GM10847 (cell line): ENCODE data around the gene PHF21A.

Experiments
- POLR2A ChIP-seq: IDR thresholded peaks from 2 replicates; pipeline ENCODE4 v1.6.1; 2011; ENCODE audit not compliant: insufficient read length; ENCODE audit errors: extremely low read depth

PHF21A gene

DNA sequence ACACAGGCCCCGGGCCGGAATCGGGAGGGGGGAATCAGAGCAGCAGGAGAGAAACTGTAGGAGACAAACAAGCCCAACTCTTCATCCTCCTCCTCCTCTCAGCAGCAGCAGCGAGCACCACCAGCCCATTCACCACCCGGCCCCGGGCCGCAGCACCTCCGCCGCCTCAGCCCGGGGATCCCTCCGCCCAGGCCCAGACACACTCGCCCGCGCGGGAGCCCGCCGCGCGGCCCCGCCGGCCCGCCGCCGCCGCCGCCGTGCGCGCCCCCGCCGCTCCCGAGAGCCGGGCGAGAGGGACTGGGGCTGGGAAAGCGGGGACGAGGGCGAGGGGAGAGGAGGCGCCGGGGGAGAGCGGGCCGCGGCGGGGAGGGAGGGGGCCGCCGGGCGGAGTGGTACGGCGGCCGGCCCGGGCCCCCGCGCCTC is at the start of gene PHF21A:
TSS of gene PHF21A (minus strand) at position 154 of the 423 bp plus-strand sequence. CDS start 37,235 bp downstream, outside the sequence.
- peak; percentile 65 for TF ChIP-seq POLR2A

DNA sequence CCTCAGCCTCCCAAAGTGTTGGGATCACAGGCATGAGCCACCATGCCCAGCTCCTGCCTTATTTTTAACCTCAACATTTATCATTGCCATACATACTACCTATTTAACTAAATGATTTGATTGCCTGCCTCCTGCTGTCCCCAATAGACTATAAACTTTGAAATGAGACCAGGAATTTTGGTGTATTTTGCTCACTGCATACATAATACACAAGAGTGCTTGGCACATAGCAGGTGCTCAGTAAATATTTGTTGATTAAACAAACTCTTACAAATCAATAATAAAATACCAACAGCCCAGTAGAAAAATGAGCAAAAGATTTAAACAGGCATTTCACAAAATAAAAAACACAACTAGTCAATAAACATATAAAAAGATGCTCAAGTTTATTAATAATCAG is 49.5 kb upstream of the PHF21A start:
- TF ChIP-seq POLR2A: no peak

DNA sequence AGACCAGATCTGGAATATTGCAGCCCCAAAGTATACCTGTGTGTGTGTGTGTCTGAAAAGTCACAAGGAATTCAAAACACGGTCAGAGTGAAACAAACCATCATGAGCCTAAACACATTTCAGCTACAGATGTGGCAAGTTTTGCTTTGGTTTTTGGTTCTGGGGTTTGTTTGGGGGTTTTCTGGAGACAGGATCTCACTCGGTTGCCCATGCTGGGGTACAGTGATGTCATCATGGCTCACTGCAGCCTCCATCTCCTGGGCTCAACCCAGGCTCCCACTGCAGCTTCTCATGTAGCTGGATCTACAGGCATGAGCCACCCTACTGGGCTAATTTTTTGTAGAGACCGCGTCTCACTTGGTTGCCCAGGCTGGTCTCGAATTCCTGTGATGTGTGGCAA is 41.4 kb upstream of the PHF21A start:
- TF ChIP-seq POLR2A: no peak

DNA sequence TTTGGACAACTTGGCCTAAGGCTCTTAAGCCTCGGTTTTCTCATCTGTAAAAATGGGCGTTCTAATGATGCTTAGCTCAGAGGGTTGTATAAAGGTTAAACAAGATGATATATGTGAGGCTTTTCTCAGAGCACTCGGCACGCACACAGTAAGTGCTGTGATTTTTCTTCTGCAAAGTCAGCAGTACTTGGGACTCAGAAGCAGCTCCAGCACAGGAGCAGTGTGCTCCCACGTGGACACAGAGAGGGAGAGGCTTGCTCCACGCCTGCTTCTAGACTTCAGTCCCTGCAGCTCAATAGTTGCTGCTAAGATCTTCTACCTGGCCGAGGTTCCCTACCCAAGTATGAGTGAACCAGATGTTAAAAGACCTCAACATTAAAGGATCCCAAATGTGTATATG is 39.9 kb upstream of the PHF21A start:
- no peak for TF ChIP-seq POLR2A

DNA sequence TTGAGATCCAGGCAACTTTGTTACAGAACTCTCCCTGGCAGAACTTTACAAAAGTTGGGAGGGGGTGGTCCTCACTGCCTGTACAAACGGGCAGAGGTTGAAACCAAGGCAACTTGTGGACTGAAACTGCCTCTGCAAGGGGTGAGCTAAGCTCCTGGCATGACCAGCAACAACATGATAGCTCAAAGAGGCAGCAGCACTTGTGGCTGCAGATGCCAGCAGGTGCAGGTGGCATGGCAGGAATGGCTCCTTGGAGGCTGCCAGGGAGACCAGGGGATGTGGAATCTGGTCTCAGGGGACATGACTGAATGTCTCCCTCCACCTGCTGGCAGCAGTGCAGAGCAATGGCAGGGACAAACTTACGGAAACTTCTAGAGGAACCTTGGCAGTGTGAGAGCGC is 38.8 kb upstream of the PHF21A start:
- no peak for TF ChIP-seq POLR2A

DNA sequence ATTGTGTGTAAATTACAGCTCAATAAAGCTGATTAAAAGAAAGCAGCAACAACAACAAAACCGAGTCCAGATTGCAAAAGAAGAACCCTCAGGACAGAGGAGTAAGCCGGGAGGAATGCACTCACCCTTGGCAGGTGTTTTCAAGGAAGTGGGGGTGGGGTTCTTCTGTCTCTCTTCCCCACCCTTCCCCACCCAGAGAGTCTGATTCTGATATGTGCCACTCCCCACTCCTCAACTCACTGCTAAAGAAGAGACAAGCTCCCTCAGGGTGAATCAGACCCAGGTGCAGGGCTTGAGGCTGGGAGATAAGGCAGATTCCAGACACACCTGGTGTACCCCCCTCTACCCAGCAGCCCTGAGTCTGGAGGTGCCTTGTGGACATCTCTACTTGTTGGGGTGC is 38.4 kb upstream of the PHF21A start:
- no peak for TF ChIP-seq POLR2A

DNA sequence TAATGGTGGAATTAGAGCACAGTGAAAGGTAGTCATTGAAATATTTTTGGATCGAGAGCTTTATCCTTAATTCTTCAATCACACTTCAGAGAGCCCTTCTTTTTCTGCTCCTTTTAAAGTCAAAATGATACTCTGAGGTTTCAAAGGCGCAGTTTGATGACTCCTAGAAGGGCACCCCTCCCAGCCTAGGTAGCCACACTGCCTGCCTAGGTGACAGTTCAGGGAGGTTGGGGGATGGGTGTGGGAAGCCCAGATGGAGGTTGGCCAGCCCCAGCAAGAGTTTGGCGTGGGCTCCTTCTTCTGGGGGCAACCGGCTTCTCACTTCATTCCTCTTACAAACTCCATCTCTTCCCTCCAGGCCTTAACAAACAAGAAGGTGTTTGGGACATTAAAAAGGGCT is 28.6 kb upstream of the PHF21A start:
- TF ChIP-seq POLR2A: no peak

DNA sequence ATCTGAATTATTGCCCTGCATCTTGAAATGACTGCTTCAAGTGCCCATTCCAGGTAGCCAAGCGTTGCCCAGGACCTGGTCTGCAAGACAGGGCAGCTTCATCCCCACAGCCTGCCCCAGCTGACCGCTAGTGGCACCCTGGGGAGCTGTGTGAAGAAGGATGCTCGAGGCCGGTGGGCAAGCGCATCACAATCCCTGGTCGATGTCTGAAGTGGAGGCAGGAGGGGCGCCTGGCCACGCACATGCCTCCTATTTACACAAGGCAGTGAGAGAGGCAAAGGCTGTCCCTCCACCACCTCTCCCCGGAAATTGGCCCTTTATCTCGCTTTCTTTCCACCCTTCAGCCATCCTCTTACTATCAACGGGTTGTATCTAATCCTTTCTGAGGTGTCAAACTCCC is 28.1 kb upstream of the PHF21A start:
- TF ChIP-seq POLR2A: no peak

DNA sequence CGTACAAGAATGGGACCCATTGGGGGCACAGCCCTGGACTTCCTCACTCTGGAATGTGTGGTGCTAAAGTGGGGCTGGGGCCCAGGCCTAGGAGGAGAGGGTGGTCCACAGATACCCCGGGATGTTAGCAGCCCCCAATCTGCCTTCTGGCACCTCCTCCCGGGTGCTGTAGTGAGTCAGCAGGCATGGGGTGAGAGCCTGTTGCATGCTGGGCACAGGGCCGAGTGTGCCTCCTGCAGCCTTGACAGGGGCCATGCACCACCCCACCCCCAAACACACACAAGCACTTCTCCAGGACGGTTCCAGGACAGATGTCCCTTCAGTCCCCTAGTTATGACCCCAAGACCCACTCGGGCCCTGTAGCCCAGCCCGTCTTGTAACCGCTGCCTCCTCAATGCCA is 23.5 kb upstream of the PHF21A start:
- no peak for TF ChIP-seq POLR2A

DNA sequence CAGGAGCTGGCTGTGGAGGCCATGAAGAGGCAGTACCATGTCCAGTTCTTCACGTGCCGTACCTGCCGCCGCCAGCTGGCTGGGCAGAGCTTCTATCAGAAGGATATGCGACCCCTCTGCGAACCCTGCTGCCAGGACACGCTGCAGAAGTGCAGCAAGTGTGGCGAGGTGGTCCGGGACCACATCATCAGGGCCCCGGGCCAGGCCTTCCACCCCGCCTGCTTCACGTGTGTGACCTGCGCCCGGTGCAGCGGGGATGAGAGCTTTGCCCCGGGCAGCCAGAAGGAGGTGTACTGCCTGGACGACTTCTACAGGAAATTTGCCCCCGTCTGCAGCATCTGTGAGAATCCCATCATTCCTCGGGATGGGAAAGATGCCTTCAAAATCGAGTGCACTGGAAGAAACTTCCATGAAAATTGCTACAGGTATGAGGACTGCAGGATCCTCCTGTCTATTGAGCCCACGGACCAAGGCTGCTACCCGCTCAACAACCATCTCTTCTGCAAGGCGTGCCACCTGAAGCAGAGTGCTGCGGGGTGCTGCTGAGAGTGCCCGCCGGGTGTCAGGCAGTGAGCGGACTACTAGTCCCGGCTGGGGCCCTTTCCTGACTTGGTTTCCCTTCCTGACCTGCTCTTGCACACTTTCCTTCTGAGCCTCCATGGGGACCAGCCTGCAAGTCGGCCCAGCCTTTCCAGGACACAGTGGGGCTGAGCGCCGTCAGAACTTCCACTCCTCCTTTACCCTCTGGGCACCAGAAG is 22.0 kb upstream of the PHF21A start:
- no peak for TF ChIP-seq POLR2A

DNA sequence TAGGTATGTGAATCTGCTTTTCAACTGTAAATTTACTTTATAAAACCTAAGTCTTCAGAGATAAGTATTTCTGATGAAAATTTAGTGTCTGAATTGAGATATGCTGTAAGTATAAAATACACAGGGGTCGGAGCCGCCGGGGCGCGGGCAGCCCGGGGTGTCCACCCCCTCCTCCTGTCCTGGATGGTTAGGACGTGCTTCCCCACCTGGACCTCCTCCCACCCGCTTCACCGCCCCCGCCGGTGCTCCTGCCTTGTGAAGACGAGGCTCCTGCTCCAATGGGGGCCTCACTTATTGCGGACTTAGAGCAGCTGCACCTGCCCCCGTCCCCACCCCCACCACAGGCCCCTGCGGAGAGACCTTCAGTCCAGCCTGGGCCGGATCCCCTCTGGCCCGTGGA is 21.3 kb upstream of the PHF21A start:
- no peak for TF ChIP-seq POLR2A

DNA sequence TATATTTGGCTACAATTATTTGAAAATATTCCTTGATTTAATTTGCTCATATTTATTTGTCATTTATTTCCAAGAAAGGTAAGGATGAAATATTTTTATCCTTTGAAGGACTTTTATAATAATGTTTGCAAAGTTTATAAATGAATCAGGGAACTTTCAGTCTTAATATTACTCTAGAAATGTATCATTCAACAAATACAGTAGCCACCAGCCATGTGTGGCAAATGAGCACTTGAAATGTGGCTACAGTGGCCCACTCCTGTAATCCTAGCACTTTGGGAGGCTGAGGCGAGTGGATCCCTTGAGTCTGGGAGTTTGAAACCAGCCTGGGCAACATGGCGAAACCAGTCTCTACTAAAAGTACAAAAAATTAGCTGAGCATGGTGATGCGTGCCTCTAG is 20.3 kb upstream of the PHF21A start:
- TF ChIP-seq POLR2A: no peak

DNA sequence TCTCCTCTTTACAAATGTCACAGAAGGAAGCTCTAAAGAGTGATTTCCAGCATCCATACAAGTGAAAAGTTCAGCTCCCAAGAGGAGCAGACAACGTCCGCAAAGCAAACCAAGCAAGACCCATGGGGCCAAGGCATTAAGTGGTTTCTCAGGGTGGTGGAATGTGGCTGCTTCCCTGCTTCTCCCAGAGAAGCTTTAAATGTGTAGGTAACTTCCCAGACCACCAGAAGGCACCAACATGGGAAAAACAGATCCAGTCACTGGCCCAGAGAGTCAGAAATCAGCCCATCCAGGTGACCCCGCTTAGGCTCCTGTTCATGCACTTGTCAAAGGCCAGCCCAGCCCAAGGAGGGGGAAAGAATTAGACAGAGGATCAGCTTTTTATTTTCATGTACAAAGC is 13.3 kb upstream of the PHF21A start:
- no peak for TF ChIP-seq POLR2A

DNA sequence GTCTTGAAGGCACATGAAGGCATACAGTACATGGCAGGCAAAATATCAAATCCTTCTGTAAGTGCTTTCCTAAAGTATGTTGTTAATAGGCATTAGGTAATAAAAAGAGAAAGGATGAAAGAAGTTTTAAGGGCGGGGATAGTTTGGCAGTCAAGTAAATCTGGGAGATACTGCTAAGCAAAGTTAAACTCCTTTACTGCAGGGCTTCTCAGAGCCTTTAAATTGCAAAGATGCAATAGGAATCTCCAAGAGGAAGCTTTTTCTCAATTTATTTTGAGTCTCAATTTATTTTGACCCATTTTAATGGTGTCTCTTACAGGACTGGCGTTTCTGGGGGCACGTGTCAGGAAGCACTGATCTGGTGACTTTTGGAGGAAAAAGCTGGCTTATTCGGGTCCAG is 12.8 kb upstream of the PHF21A start:
- no peak for TF ChIP-seq POLR2A

DNA sequence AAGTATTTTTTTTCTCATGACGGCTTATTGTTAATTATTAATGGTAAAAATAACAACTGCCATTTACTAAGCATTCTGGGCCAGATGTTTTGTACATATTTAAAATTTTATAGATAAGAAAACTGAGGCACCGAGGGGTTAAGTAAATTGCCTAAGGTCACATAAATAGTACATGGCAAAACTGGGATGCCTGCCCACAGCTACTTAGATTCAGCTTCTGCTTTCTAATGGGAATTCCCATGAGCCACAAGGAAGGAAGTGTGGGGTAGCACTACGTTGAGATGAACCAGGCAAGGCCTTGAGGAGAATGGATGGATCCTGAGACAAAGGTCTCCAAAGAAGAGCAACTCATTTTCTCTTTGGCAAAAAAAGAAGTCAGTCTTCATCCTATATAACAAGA is 11.9 kb upstream of the PHF21A start:
- TF ChIP-seq POLR2A: no peak

DNA sequence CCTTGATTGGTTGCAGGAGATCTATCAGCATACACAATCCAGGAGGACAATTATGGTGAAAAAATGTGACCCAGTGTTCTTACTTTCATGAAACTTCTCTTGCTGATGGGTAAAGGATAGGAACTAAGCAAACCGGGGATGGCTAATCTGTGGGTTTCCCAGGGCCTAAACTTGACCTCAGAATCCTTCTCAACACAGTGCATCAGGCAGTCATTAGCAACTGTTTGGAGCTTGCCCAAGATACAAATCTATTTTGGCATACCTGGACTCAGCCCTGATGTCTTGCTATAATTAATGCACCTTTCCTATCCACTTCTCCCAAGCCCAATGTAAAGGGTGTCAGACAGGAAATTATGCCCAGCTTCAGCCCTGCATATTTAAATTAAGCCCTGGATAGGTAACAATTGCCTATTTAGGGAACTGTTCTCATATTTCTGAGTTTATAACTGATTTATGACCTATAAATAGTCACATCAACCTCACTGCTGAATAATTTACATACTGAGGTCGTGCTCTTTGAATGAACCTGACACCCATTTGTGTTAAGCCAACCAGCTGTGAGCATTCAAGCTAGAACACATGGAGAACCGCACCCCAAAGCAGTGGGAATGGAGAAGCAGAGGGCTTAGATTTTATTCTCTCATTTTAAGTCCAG is 9.2 kb upstream of the PHF21A start:
- no peak for TF ChIP-seq POLR2A

DNA sequence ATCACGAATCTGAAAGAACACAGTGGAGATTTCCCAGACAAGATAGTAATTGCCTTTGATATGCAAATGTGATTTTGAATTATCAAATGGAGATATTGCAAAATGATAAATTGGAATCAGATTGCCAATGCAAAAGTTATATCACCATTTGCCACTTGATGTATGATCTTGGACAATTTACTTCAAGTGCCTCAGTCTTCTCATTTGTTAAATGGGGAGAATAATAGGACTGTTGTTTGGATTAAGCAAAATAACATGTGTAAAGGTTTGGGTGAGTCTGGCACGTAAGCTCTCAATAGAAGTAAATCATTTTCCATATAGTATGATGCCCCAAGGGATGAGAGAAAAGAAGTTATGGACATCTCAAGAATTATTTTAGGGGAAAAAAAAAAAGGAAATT is 7.9 kb upstream of the PHF21A start:
- TF ChIP-seq POLR2A: no peak
